IMR-90 (cell line): ENCODE results near the gene ETFA. TPM values are rescaled to one million over a fixed set of nuclear protein-coding genes. Genes with fewer than 3 reads are reported as not detected.
A peak's percentile ranks its signal among the peaks of the same experiment; 100 is the strongest.

Source experiments
- ATAC-seq: fragments of 200-7000 bp; cut with Tn5 transposase; 2 replicates; pipeline ENCODE4 v1.9.1; 2020; ENCODE audit warnings: low read depth, mild to moderate bottlenecking, moderate library complexity
- BruUV-seq: library from RNA; stranded (reverse); fragments of 400-500 nt; replicated peaks from 2 replicates; lab custom pipeline; 2021; lab: Mats Ljungman, UMichigan
- CTCF ChIA-PET: fragments of 300-600 bp; formaldehyde crosslinking; extraction: SDS; loops from one replicate; lab custom pipeline; 2021; ENCODE audit warnings: antibody characterized with exemption; lab: Yijun Ruan, JAX
- POLR2A ChIA-PET: fragments of 300-600 bp; sonication (Branson Sonifier 250); formaldehyde crosslinking; loops from one replicate; lab custom pipeline; 2022; ENCODE audit warnings: antibody characterized with exemption; ENCODE audit not compliant: unreplicated experiment; lab: Charles Lee
- DNase-seq: peaks from one replicate; pipeline ENCODE4 v3.0.0; 2013
- H2AFZ ChIP-seq: replicated peaks from 2 replicates; pipeline ENCODE3; 2013; ENCODE audit warnings: low read length, mild to moderate bottlenecking; ENCODE audit not compliant: poor library complexity
- H2AK5ac ChIP-seq: 2 replicates; pipeline ENCODE4 v1.6.1; 2013; ENCODE audit warnings: low read depth, low read length, inconsistent platforms
- H2AK9ac ChIP-seq: replicated peaks from 2 replicates; pipeline ENCODE3; 2013; ENCODE audit warnings: mild to moderate bottlenecking, low read depth, low read length, moderate library complexity; ENCODE audit not compliant: poor library complexity
- H2BK120ac ChIP-seq: 2 replicates; pipeline ENCODE4 v1.6.1; 2013; ENCODE audit warnings: low read depth, low read length, inconsistent platforms
- H2BK15ac ChIP-seq: 3 replicates; pipeline ENCODE4 v1.6.1; 2013; ENCODE audit warnings: low read depth, low read length, inconsistent platforms
- H2BK20ac ChIP-seq: 2 replicates; pipeline ENCODE4 v1.6.1; 2013; ENCODE audit warnings: low read depth, mild to moderate bottlenecking, inconsistent platforms, low read length, moderate library complexity
- H2BK5ac ChIP-seq: 2 replicates; pipeline ENCODE4 v1.6.1; 2013; ENCODE audit warnings: mild to moderate bottlenecking, low read depth, low read length, inconsistent platforms; ENCODE audit not compliant: poor library complexity, severe bottlenecking
- H3K14ac ChIP-seq: replicated peaks from 2 replicates; pipeline ENCODE4 v1.6.1; 2013; ENCODE audit warnings: low read depth, low read length, inconsistent platforms
- H3K18ac ChIP-seq: 2 replicates; pipeline ENCODE4 v1.6.1; 2013; ENCODE audit warnings: low read depth, low read length, control low read depth
- H3K23ac ChIP-seq: 2 replicates; pipeline ENCODE4 v1.6.1; 2013; ENCODE audit warnings: low read depth, low read length, inconsistent platforms
- H3K27ac ChIP-seq: 2 replicates; pipeline ENCODE4 v1.5.1; 2013; ENCODE audit warnings: mild to moderate bottlenecking, control low read depth, low read length; ENCODE audit not compliant: insufficient read depth
- H3K27me3 ChIP-seq: 2 replicates; pipeline ENCODE4 v1.6.1; 2013; ENCODE audit warnings: low read length; ENCODE audit not compliant: control insufficient read depth, insufficient read depth
- H3K36me3 ChIP-seq: 2 replicates; pipeline ENCODE4 v1.6.1; 2013; ENCODE audit warnings: low read length, mixed read lengths; ENCODE audit not compliant: control insufficient read depth, insufficient read depth
- H3K4ac ChIP-seq: 2 replicates; pipeline ENCODE4 v1.6.1; 2013; ENCODE audit warnings: low read depth, low read length, inconsistent platforms
- H3K4me1 ChIP-seq: 2 replicates; pipeline ENCODE4 v1.6.1; 2013; ENCODE audit warnings: low read length, mixed read lengths; ENCODE audit not compliant: control insufficient read depth, insufficient read depth
- H3K4me2 ChIP-seq: 2 replicates; pipeline ENCODE4 v1.6.1; 2013; ENCODE audit warnings: low read depth, mild to moderate bottlenecking, control low read depth, low read length, moderate library complexity
- H3K4me3 ChIP-seq: 2 replicates; pipeline ENCODE4 v1.5.1; 2013; ENCODE audit warnings: low read depth, mild to moderate bottlenecking, control low read depth, low read length, moderate library complexity; ENCODE audit not compliant: insufficient read depth
- H3K56ac ChIP-seq: 2 replicates; pipeline ENCODE4 v1.6.1; 2013; ENCODE audit warnings: low read length, inconsistent platforms; ENCODE audit not compliant: insufficient read depth; ENCODE audit errors: extremely low read depth
- H3K79me1 ChIP-seq, 2 experiments: 2 replicates each; pipeline ENCODE4 v1.6.1; 2013; ENCODE audit warnings: low read length in 2 of 2, inconsistent platforms in 1 of 2, low read depth in 1 of 2
- H3K9ac ChIP-seq: 2 replicates; pipeline ENCODE4 v1.6.1; 2013; ENCODE audit warnings: low read depth, low read length, control low read depth
- H3K9me1 ChIP-seq: 2 replicates; pipeline ENCODE4 v1.6.1; 2013; ENCODE audit warnings: low read length, inconsistent platforms; ENCODE audit not compliant: insufficient read depth
- H3K9me3 ChIP-seq: 2 replicates; pipeline ENCODE4 v1.6.1; 2013; ENCODE audit warnings: low read length; ENCODE audit not compliant: control insufficient read depth, insufficient read depth
- H4K20me1 ChIP-seq: 2 replicates; pipeline ENCODE4 v1.6.1; 2013; ENCODE audit warnings: low read length, inconsistent platforms; ENCODE audit not compliant: insufficient read depth
- H4K5ac ChIP-seq: 2 replicates; pipeline ENCODE4 v1.6.1; 2013; ENCODE audit warnings: mild to moderate bottlenecking, low read depth, low read length, control low read depth
- H4K8ac ChIP-seq, 2 experiments: 2 replicates each; pipeline ENCODE4 v1.6.1; 2013; ENCODE audit warnings: low read depth in 2 of 2, low read length in 2 of 2, control low read depth in 1 of 2, inconsistent platforms in 1 of 2
- H4K91ac ChIP-seq: 2 replicates; pipeline ENCODE4 v1.6.1; 2013; ENCODE audit warnings: low read depth, low read length, inconsistent platforms; ENCODE audit not compliant: insufficient read depth
- CEBPB ChIP-seq: IDR thresholded peaks from 2 replicates; pipeline ENCODE4 v1.6.1; 2012; ENCODE audit warnings: low read depth, low read length, improper control_type of control experiment
- CHD1 ChIP-seq: IDR thresholded peaks from 2 replicates; pipeline ENCODE4 v1.6.1; 2012; ENCODE audit warnings: low read depth, low read length, improper control_type of control experiment
- FOS ChIP-seq: fragments of 150-350 bp; IDR thresholded peaks from 2 replicates; pipeline ENCODE4 v1.6.1; 2016; ENCODE audit warnings: low read depth, low read length
- MAFK ChIP-seq: IDR thresholded peaks from 2 replicates; pipeline ENCODE4 v1.6.1; 2012; ENCODE audit warnings: low read depth, low read length, improper control_type of control experiment
- NFE2L2 ChIP-seq: fragments of 150-350 bp; IDR thresholded peaks from 2 replicates; pipeline ENCODE4 v1.6.1; 2016; ENCODE audit warnings: low read depth, mild to moderate bottlenecking, low read length
- RAD21 ChIP-seq: IDR thresholded peaks from 2 replicates; pipeline ENCODE4 v1.6.1; 2012; ENCODE audit warnings: low read length, improper control_type of control experiment
- RFX5 ChIP-seq: IDR thresholded peaks from 2 replicates; pipeline ENCODE4 v1.8.0; 2012; ENCODE audit warnings: low read depth, mild to moderate bottlenecking, low read length, moderate library complexity
- WGBS, 2 experiments: methylation state at CpG; one replicate each; pipeline versions ENCODE4 v1.1.5 to v1.1.7; 2013; ENCODE audit warnings: missing lambda C conversion rate in 2 of 2; ENCODE audit not compliant: insufficient read length in 1 of 2; ENCODE audit errors: extremely low coverage in 2 of 2; 5-methylcytosine and 5-hydroxymethylcytosine counted together
- dilution Hi-C: fragments of 300-500 bp; cut with HindIII; formaldehyde crosslinking; loops from one replicate; pipeline ENCODE4 v1.14.3; 2018; ENCODE audit warnings: low sequenced_read_pairs; ENCODE audit not compliant: unreplicated experiment
- in situ Hi-C: fragments of 300-500 bp; cut with MboI; formaldehyde crosslinking; loops from 3 replicates; pipeline ENCODE4 v1.14.3; 2019; ENCODE audit warnings: low sequenced_read_pairs, inconsistent platforms, mixed read lengths
- intact Hi-C: fragments of 100-400 bp; cut with micrococcal nuclease; formaldehyde crosslinking; loops from 2 replicates; pipeline ENCODE4 v1.10.0; 2022
- polyA plus RNA-seq, 3 experiments: library from polyadenylated mRNA; depleted of rRNA; stranded (reverse); fragments of >200 nt; gene quantifications; 2 replicates each; pipeline ENCODE4 v1.2.3, GENCODE V29; 2012; ENCODE audit warnings: low replicate concordance in 1 of 3
- total RNA-seq: library from RNA; depleted of rRNA; stranded (reverse); fragments of >200 nt; gene quantifications from 2 replicates; pipeline ENCODE4 v1.2.3, GENCODE V29; 2012
- TF ChIP-seq, protein P1 (sequence below): fragments of 150-350 bp; IDR thresholded peaks from 2 replicates; pipeline ENCODE4 v1.6.1; 2016; ENCODE audit warnings: low read depth, mild to moderate bottlenecking, low read length, moderate library complexity, borderline replicate concordance
- TF ChIP-seq, protein P2 (sequence below): conservative IDR thresholded peaks from 2 replicates; pipeline ENCODE4 v1.5.1; 2012; ENCODE audit warnings: mild to moderate bottlenecking, low read depth, low read length, improper control_type of control experiment

ETFA gene
- total and polyA plus RNA-seq, 2 of the 4 experiments (the other 2 are of a cell fraction): 115 to 172 TPM

DNA sequence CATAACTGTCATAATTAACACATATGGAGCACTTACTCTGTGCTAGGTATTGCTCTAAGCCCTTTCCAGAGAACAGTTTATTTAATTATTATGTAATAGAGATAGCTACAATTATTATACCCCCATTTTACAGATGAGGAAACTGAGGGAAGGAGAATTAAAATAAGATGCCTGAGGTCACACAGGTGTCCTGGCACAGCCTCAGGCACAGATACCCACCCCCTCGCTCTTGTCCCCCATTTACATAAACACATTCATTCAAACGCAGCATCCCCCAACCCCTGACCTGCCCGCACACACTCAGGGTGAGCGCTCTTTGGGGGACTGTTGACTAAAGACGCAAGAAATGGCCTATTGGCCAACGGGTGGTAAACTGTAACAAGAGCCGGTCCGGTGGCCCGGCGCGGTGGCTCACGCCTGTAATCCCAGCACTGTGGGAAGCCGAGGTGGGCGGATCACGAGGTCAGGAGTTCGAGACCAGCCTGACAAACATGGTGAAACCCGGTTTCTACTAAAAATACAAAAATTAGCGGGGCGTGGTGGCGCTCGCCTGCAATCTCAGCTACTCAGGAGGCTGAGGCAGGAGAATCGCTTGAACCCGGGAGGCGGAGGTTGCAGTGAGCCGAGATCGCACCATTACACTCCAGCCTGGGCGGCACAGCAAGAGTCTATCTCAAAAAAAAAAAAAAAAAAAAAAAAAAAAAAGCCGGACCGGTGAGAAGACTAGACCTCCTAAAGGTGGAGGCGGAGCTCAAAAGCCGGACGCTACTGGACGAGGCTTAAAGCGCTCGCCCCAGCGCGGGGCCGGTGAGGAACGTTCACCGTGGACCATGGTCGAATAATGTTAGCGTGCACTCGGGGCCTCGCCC is 23.4 kb upstream of the ETFA start (continued):
- TF ChIP-seq FOS (no peak), CHD1 (no peak), NFE2L2 (no peak)

GRCh38 chr15:76333720-76334437 is 22.6 kb upstream of the ETFA start:
- Histone ChIP-seq H3K79me1 (peaks cover 3 to 13% of the 10 kb centered on the region in 2 experiments; a peak in 3 of 4 replicates), H3K9ac (no peak overlapping the region), H3K14ac (no peak overlapping the region), H3K23ac (no peak overlapping the region; the same call in 1 of the 2 replicates), H3K27ac (no peak overlapping the region), H3K4ac (no peak overlapping the region; the same call in 1 of the 2 replicates), H4K5ac (no peak overlapping the region), H2BK5ac (no peak overlapping the region), H2BK20ac (no peak overlapping the region), H3K4me3 (no peak overlapping the region), H3K9me3 (peaks cover 3% of the 10 kb centered on the region; the same call in 1 of the 2 replicates), H3K9me1 (peaks cover 3% of the 10 kb centered on the region; the same call in 1 of the 2 replicates), H4K8ac (no peak overlapping the region; a peak in 1 of 4 replicates), H3K27me3 (peaks cover 4% of the 10 kb centered on the region; the same call in 1 of the 2 replicates), H3K18ac (no peak overlapping the region), H2BK120ac (no peak overlapping the region), H2BK15ac (no peak overlapping the region), H4K20me1 (peaks cover 5% of the 10 kb centered on the region), H4K91ac (no peak overlapping the region), H3K56ac (no peak overlapping the region), H2AK9ac (no peak overlapping the region), H2AK5ac (no peak overlapping the region), H3K4me2 (no peak overlapping the region), H3K36me3 (peaks cover 4% of the 10 kb centered on the region; the same call in 1 of the 2 replicates), H3K4me1 (peaks cover 8% of the 10 kb centered on the region), H2AFZ (peak overlapping the region; percentile 47)
- no peak for ATAC-seq
- BruUV-seq: no TSS peak
- TF ChIP-seq RFX5 (no peak), CEBPB (no peak), NFE2L2 (no peak), FOS (no peak), MAFK (no peak), RAD21 (peak; percentile 21; the same call in 1 of the 2 replicates)
- TF ChIP-seq, protein P1, sequence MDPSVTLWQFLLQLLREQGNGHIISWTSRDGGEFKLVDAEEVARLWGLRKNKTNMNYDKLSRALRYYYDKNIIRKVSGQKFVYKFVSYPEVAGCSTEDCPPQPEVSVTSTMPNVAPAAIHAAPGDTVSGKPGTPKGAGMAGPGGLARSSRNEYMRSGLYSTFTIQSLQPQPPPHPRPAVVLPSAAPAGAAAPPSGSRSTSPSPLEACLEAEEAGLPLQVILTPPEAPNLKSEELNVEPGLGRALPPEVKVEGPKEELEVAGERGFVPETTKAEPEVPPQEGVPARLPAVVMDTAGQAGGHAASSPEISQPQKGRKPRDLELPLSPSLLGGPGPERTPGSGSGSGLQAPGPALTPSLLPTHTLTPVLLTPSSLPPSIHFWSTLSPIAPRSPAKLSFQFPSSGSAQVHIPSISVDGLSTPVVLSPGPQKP: no peak
- TF ChIP-seq, protein P2, sequence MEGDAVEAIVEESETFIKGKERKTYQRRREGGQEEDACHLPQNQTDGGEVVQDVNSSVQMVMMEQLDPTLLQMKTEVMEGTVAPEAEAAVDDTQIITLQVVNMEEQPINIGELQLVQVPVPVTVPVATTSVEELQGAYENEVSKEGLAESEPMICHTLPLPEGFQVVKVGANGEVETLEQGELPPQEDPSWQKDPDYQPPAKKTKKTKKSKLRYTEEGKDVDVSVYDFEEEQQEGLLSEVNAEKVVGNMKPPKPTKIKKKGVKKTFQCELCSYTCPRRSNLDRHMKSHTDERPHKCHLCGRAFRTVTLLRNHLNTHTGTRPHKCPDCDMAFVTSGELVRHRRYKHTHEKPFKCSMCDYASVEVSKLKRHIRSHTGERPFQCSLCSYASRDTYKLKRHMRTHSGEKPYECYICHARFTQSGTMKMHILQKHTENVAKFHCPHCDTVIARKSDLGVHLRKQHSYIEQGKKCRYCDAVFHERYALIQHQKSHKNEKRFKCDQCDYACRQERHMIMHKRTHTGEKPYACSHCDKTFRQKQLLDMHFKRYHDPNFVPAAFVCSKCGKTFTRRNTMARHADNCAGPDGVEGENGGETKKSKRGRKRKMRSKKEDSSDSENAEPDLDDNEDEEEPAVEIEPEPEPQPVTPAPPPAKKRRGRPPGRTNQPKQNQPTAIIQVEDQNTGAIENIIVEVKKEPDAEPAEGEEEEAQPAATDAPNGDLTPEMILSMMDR: peak; percentile 31
- POLR2A ChIA-PET: no interaction called here
- in situ Hi-C loops (loop anchor here (5.0 kb wide), 1 partner anchor 137 kb away; no protein-coding TSS in a partner anchor), intact Hi-C loops (no loop called here), dilution Hi-C loops (no loop called here)
- DNase-seq: no peak
- CTCF ChIA-PET: no interaction called here
- WGBS, 2 experiments: 39% methylated on average over 3 of the region's 9 CpGs; no CpG with 5 or more reads in 1 of the 2 experiments
